Measurements from ENCODE around the gene LRRC10. TPM values are rescaled to one million over a fixed set of nuclear protein-coding genes. Genes with fewer than 3 reads are reported as not detected.

LRRC10 gene
- total RNA-seq, 1 experiment from 2014 or later = not detected

- Histone ChIP-seq H3K27ac (ENCODE audit: low read length) (no peak overlapping the region), H3K27me3 (ENCODE audit: control insufficient read depth, insufficient read depth, low read length) (no peaks in the 10 kb centered on the region; the same call in none of the 2 replicates), H3K4me3 (ENCODE audit: low read depth in 2 of 2, low read length in 2 of 2) (no peak overlapping the region), H3K9me3 (ENCODE audit: control insufficient read depth, insufficient read depth, low read depth, low read length) (no peaks in the 10 kb centered on the region), H3K36me3 (ENCODE audit: control insufficient read depth, insufficient read depth, low read length) (no peaks in the 10 kb centered on the region), H3K4me1 (ENCODE audit: control insufficient read depth, insufficient read depth, low read length) (no peaks in the 10 kb centered on the region)
- TF ChIP-seq SIN3A (IDR thresholded peaks at IDR 0.05; ENCODE audit: borderline replicate concordance, insufficient read depth, low read depth, low read length) = no peak
- no peak for TF ChIP-seq POLR2AphosphoS5 (IDR thresholded peaks at IDR 0.05; ENCODE audit: low read depth, low read length)
- TF ChIP-seq TCF7L2 (IDR thresholded peaks at IDR 0.05; ENCODE audit: low read depth, low read length) = no peak
- no peak for TF ChIP-seq CTCF (IDR thresholded peaks at IDR 0.05)
- no peak for TF ChIP-seq REST (IDR thresholded peaks at IDR 0.05; ENCODE audit: insufficient read depth in 1 of 2, low read depth in 2 of 2, low read length in 1 of 2)
- in situ Hi-C loops (cut with HindIII; ENCODE audit: low pct_unique_long_range_greater_than_20kb, low sequenced_read_pairs) (no loop called here), intact Hi-C loops (cut with micrococcal nuclease; ENCODE audit: unreplicated experiment) (no loop called here)
- ChIA-PET CTCF (no interaction called here), POLR2A (no interaction called here)
- BruUV-seq (replicated peaks) = no TSS peak
- DNase-seq (ENCODE audit: low read depth, low spot score) (no peak), ATAC-seq (no peak)
Observed at GRCh38 chr12:69621551-69621950, 10.8 kb upstream of the LRRC10 start.

GRCh38 chr12:69620921-69621320 is 10.2 kb upstream of the LRRC10 start:
- intact Hi-C loops (cut with micrococcal nuclease; ENCODE audit: unreplicated experiment) = no loop called here
- no TSS peak for BruUV-seq (replicated peaks)
- ChIA-PET CTCF (no interaction called here), POLR2A (no interaction called here)
- Histone ChIP-seq H3K4me3 (ENCODE audit: low read depth in 2 of 2, low read length in 2 of 2) (no peak overlapping the region), H3K4me1 (ENCODE audit: control insufficient read depth, insufficient read depth, low read length) (no peaks in the 10 kb centered on the region), H3K9me3 (ENCODE audit: control insufficient read depth, insufficient read depth, low read depth, low read length) (no peaks in the 10 kb centered on the region), H3K27me3 (ENCODE audit: control insufficient read depth, insufficient read depth, low read length) (no peaks in the 10 kb centered on the region; the same call in none of the 2 replicates), H3K36me3 (ENCODE audit: control insufficient read depth, insufficient read depth, low read length) (no peaks in the 10 kb centered on the region), H3K27ac (ENCODE audit: low read length) (no peak overlapping the region)
- ATAC-seq (no peak), DNase-seq (ENCODE audit: low read depth, low spot score) (no peak)
- TF ChIP-seq CTCF (IDR thresholded peaks at IDR 0.05) (no peak), REST (IDR thresholded peaks at IDR 0.05; ENCODE audit: insufficient read depth in 1 of 2, low read depth in 2 of 2, low read length in 1 of 2) (no peak)
- in situ Hi-C loops (cut with HindIII; ENCODE audit: low pct_unique_long_range_greater_than_20kb, low sequenced_read_pairs) = no loop called here
